KOPT-K1 (cell line): ENCODE results near the gene JMJD6.

Source experiments
- H3K27ac ChIP-seq: fragments of 200-600 bp; sonication (generic); 2 replicates; pipeline ENCODE4 v1.5.1; 2016; ENCODE audit warnings: antibody characterized with exemption, mild to moderate bottlenecking, low read depth, low read length; ENCODE audit not compliant: poor library complexity, severe bottlenecking
- H3K36me3 ChIP-seq: fragments of 200-600 bp; sonication (generic); 2 replicates; pipeline ENCODE4 v1.5.1; 2017; ENCODE audit warnings: antibody characterized with exemption, mild to moderate bottlenecking, low read length, moderate library complexity; ENCODE audit not compliant: insufficient read depth
- H3K9me3 ChIP-seq: fragments of 200-600 bp; sonication (generic); 2 replicates; pipeline ENCODE4 v1.5.1; 2017; ENCODE audit warnings: antibody characterized with exemption, low read length, mild to moderate bottlenecking; ENCODE audit not compliant: insufficient read depth, poor library complexity, severe bottlenecking

The JMJD6 gene

DNA sequence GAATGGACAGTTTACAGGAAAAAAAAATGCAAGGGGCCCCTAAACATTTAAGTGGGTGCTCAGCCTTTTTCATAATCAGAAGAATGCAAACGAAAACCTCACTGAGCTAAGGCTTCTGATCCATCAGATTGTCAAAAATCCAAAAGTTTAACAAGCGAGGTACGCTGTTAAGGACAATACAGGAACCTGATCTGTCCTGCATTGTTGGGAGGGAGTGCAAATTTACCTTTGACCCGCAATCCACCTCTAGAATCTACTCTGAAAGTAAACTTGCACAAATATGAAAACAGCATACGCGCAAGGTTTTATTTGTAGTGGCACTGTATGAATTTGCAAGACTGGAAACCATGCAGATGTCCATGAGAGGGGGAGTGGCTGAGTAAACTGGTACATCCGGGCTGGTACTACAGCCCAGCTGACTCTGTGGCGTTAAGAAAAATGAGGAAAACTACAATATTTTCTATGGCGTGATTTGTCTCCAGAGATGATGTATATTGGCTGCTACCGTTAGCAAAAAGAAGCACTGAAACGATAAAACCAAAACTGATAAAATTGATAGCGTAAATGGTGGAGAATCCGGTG is 54.0 kb downstream of the JMJD6 start:
- no peaks in the 10 kb centered on the region for H3K9me3 ChIP-seq
- H3K36me3 ChIP-seq: no peaks in the 10 kb centered on the region
- H3K27ac ChIP-seq: peak overlapping the region; percentile 90

DNA sequence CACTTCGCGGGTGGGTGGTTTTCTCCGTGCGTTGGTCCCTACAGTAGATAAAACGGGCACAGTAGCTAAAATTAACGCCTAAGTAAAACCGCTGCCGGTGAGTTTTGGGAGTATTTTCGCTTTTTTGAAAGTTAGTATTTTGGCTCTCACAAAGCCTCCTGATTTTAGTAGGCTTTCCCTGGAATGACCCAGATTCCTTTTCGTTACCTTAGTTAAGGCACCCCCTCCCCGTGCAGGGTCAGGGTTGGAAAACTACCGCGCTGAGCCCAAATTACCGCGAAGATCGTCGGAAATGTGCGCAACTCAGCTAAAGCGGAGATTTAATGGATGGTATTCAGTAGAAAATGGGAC is 54.5 kb downstream of the JMJD6 start:
- Histone ChIP-seq H3K27ac (peak overlapping the region; percentile 90), H3K9me3 (no peaks in the 10 kb centered on the region), H3K36me3 (no peaks in the 10 kb centered on the region)

- H3K9me3 ChIP-seq: no peaks in the 10 kb centered on the region
- no peaks in the 10 kb centered on the region for H3K36me3 ChIP-seq
- H3K27ac ChIP-seq: peak overlapping the region; percentile 90
These were observed 55.1 kb downstream of the JMJD6 start for GRCh38 chr17:76671123-76671911.

DNA sequence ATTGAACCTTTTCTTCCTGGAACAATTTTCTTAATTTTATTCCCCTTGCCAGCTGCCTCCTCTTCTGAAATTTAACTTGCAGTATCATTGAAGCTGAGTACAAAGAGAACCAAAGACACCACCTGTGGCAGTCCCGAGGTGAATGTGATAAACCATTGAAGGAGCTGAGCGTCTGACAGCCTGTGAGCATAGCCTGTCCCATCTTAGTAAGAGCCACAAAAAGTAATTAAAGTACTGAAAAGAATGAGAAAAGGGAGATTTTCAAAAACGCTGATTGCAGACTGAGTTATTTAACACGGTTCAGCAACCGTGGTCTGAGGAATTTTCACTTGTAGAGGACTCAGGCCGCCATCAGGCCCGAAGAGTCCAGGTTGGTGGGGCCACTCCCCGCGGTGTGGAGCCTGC is 55.7 kb downstream of the JMJD6 start:
- Histone ChIP-seq H3K9me3 (no peaks in the 10 kb centered on the region), H3K36me3 (no peaks in the 10 kb centered on the region), H3K27ac (peak overlapping the region; percentile 90)

GRCh38 chr17:76670020-76670717 is 56.2 kb downstream of the JMJD6 start:
- Histone ChIP-seq H3K36me3 (no peaks in the 10 kb centered on the region), H3K27ac (peak overlapping the region; percentile 90), H3K9me3 (no peaks in the 10 kb centered on the region)
